Stimulated activated CD4-positive, alpha-beta T cell treated with anti-CD3 and anti-CD28 coated beads, TNF-alpha, amount 100 ng/mL, for 24 hours (primary cell): ENCODE results near the gene CACNG7.

Source experiments
- DNase-seq, 3 experiments: peaks; one replicate each; pipeline ENCODE4 v3.0.0-alpha.2; 2020; ENCODE audit warnings: low read depth in 3 of 3

The CACNG7 gene

GRCh38 chr19:53982611-53983010 is 73.5 kb downstream of the CACNG7 start:
- no peak for DNase-seq

- DNase-seq = no peak
Measured at GRCh38 chr19:53983457-53984289, 74.6 kb downstream of the CACNG7 start.

- DNase-seq = no peak
Measured at GRCh38 chr19:53985863-53986262, 76.8 kb downstream of the CACNG7 start.

GRCh38 chr19:53988981-53989380 is 79.9 kb downstream of the CACNG7 start:
- no peak for DNase-seq

GRCh38 chr19:53989600-53990533 is 80.8 kb downstream of the CACNG7 start:
- DNase-seq = no peak

GRCh38 chr19:53991224-53992113 is 82.4 kb downstream of the CACNG7 start, which contains the start of gene CACNG6:
Gene CACNG6 (plus strand): TSS chr19:53991637. CDS start chr19:53992878, 1,241 bp downstream.
- DNase-seq = no peak

- DNase-seq = no peak
Measured at GRCh38 chr19:53992211-53992610, 83.1 kb downstream of the CACNG7 start.

- DNase-seq = no peak
Measured at GRCh38 chr19:53992815-53993214, 83.7 kb downstream of the CACNG7 start.

- no peak for DNase-seq
Measured at GRCh38 chr19:53993448-53993847, 84.4 kb downstream of the CACNG7 start.
